Stimulated activated CD8-positive, alpha-beta memory T cell treated with anti-CD3 and anti-CD28 coated beads, Interleukin-4, amount 100 ng/mL, for 24 hours (primary cell): ENCODE results near the gene CDC42.

Experiments
- DNase-seq: peaks from one replicate; pipeline ENCODE4 v3.0.0-alpha.2; 2020; ENCODE audit warnings: low read depth

The CDC42 gene

DNA sequence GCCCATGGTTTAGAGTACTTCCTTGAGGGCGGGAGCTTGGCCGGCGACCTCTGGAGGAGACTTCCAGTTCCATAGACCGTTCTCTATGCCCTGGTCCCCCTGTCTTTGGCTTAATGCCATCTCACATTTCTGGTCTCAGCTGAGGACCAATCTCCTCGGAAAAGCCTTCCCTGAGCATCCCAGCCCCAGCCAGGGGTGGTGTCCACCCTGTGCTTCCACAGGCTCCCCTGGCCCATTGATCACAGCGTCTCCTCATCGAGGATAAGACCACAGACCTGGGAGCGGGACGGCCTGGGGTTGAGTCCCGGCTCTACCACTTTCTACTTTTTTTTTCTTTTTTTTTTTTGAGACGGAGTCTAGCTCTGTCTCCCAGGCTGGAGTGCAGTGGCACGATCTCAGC lies 75.9 kb downstream of the CDC42 start:
- DNase-seq = no peak

DNA sequence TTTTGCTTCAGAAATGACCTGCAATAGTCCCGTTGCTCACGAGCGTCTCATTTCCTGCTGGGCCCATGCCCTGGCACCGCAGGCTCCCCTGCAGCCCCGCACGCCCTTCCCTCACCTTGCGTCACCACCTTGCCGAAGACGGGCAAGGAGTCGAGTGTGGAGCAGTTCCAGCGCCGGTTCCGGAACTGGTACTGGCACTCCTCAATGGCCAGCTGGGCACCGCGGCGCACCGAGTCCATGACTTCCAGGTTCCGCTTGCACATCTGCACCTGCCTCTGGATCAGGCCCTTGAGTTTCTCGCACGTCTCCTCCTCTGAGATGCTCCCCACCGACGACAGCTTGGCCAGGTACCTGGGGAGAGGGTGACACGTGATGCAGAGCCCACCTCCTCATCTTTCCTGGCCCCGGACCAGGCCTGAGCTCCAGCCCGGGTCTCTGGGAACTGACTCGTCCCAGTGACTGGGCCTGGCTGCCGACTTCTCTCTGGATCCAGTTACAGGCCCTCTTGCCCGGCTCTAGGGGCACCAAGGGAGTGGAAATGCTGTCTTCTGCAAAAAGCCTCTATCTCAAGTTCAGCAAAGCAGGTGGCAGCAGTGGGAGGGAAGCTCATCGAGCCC lies 77.1 kb downstream of the CDC42 start:
- DNase-seq = no peak

DNA sequence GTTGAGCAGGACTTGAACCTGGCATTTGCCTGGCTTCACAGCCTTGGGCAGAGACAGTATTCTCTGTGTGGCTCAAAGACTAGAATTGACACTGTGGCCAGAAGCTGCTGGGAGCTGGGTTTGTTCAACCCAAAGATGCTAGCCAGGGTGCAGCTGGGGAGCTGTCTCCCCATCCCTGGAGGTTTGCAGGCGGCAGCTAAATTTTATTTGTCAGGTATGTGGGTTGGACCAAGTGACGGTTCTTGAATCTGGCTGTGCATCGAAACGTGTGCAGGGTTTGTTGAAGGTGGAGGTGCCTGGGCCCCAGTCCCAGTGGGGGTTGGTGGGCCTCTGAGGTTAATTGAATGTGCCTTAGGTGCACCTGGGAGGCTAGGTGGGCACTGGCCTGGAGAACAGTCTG lies 78.6 kb downstream of the CDC42 start:
- no peak for DNase-seq

DNA sequence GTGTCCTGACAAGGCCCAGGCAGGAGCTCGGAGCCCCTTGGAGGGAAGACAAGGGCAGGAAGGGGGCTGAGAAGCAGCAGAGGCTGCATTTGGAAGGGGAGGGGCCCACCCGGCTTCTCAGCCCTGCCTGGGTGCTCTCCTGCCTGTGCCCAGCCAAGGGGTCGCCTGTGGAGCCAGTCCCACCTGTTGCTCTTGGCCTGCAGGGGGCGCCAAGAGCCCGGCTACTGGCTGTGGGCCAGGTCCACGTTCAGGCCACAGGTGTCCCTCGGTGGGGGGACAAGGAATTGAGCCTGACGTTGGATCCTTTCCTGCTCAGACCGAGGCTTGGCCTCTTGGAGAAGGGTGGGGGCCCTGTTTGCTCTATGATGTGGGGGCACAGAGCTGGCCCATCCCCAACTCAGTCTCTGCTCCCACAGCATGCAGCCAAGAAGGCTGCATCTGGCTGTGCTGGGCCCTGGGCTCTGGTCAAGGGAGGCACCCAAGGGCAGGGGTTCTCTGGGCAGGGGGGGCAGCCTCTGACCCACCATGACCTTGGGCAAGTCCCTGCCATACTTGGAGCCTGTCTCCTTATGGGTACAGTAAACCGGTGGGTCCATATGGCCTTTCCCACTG lies 79.5 kb downstream of the CDC42 start:
- DNase-seq = peak; percentile 52

DNA sequence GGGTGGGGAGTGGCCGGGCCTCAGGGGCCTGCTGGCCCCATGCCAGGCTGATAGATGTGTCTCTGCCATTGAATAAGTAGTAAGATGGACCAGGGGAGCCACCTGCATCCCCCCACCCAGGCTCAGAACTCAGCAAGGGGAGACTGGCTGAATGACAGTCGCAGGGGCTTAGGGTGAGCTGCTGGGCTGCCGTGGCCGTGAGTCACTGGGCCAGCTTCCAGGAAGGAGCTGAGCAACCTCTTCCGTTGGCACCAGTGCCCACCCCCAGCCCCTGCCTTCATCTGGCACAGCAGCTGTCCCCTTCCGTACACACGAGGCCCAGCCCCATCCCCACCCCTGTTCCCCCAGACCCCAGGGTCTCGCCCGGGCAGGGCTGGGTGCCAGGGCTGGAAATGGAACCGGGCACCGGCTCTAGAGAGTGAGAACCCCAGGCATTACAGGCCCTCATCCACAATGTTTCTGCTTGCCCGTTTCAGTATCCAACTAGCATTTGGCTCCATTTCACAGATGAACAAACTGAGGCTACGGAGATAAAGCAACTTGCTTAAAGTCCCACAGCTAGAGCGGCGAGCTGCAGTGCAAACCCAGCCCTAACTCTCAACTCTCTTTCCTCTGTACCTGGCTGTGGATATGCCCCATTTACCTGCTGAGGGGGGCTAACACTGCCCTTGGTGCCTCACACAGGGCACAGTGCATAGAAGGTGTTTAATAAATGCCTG lies 80.2 kb downstream of the CDC42 start:
- no peak for DNase-seq

DNA sequence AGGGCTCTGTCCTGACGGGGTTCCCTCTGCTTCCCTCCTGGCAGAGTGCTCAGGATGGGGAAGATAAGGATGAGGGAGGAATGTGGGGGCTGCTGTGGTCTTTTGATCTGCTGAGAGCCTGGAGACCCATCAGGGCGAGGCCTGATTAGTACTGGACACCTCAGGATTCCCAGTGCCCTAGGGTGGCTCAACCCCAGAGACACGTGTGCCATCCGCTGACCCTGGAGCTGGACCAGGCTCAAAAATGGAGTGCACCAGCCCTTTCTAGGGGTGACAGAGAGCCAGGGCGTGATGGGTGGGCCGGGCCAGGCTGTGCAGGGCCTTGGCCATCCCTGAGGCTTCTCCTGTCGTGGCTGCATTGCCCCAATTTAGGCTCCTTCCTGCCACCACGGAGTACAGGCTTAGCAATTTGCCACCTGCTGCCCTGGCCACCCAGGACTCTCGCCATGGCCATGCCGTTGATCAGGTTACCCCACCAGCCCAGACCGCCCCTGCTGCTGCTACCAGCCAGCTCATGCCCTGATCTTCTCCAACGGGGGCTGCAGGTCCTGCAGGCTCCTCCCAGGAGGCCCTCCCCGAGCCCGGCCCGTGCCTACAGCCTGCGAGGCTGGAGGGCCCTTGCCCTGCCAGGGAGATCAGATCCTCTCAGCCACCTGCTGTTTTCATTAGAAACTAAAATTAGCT lies 80.9 kb downstream of the CDC42 start:
- DNase-seq = no peak

DNA sequence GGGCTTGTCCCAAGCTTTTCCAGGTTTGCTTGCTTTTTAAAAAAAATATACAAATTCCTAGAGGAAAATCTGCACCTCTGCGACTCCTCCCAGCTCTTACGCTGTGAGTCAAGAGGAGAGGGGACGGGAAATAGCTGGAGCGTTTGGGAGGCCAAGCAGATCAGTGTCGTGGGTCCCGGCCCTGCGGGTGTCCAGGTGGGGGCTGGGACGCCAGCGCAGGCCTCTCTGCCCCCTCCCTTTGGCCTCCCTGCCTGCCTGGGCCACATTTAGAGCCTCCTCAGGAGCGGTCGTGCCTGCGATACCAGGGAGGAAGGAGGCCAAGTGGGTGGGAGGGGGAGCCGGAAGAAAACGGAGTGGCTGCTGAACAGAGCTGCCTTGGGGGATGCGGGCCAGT lies 81.4 kb downstream of the CDC42 start:
- no peak for DNase-seq

DNA sequence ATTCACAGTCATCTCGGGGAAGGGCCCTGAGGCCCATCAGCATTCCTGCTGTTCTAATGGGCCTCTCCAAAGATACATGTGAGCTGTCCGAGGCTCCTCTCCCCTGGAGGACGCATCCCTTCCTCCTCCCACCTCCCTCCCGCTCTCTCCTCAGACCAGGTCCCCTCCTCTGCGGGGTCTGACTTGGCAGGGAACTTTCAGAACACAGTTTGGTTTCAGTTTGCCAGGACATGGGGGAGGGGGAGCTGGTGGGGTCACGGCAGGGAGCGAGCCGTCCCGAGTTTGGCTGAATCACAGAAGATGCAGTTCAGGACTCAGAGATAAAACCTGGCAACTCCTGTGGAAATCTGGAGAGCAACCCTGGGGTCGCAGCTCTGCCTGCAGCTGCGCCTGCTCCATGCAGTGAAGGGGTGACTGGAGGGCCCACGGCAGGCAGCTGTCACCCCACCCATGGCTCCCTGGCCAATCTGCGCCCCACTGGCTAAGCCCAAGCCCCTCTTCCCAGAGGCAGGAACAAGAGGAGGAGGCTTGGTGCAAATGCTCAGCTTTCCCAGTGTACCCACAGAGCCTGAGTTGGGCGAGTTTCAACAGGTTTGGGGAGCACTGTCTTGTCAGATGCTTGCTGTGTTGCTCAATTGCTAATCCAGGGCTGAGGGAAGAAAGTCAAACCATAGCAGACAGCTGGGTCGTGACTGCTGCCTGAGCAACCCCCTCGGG lies 84.7 kb downstream of the CDC42 start:
- DNase-seq = no peak

DNA sequence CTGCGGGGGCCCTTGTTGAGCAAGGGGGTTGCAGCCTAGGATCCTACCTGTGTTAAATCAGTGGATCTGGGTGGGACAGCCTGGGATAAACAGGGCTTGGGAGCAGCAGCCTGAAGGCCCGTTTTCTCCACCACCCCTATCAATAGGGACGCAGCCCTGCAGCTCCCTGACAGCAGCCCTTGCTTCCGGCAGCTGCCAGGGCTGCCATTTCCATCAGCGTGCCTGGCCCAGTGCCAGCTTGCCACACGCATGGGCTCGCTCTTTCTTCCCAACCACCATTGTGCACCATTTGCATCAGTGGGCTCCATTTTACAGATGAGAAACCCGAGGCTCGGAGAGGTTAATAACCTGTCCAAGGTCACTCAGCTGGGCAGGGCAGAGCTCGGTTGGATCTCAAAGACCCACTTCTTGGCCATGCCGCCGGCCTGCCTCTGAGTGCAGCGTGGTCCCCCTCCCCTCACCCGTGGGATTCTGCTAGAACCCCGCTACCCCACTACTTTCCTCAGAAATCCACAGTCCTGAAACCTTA lies 86.6 kb downstream of the CDC42 start:
- DNase-seq = no peak

DNA sequence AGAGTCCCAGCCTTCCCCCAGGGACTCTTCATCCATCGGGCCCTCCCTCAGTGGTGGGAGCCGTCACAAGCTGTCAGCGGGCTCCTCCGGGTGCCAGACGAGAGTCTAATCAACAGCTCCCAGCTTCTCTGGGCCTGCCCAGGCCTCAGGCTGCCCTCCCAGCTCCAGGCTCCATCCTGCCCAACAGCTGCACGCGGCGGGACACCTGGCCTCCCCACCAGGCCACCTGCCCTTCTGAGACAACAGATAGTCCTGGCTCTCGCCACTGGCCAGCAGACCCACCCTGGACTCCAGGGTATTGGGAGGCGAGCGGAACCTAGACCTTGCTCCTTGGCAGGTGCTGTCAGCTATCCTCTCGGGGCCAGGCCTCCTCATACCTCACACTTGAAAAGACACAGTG lies 87.3 kb downstream of the CDC42 start:
- DNase-seq = no peak
